GM18951 (cell line): Measurements from ENCODE around the gene IRAK2.
"Not testable (repeated sequence)": the region's sequence is repeated elsewhere in the genome, so short reads cannot be mapped to it uniquely, and the experiment has no call there.

Experiments
- POLR2A ChIP-seq: IDR thresholded peaks from 4 replicates; pipeline ENCODE4 v1.6.1; 2011; ENCODE audit warnings: mild to moderate bottlenecking; ENCODE audit not compliant: insufficient read length, insufficient read depth; ENCODE audit errors: extremely low read depth
- in situ Hi-C: fragments of 300-500 bp; cut with MboI; formaldehyde crosslinking; loops from one replicate; pipeline ENCODE4 v1.12.0; 2022; ENCODE audit warnings: low sequenced_read_pairs, mixed read lengths, inconsistent platforms; ENCODE audit not compliant: unreplicated experiment

The IRAK2 gene

GRCh38 chr3:10269443-10269842 lies 104.7 kb downstream of the IRAK2 start:
- TF ChIP-seq POLR2A: no peak
- in situ Hi-C loops: no loop called here

- in situ Hi-C loops: not testable (repeated sequence)
Observed at GRCh38 chr3:10272476-10272875, 107.8 kb downstream of the IRAK2 start.

GRCh38 chr3:10272977-10273376 lies 108.3 kb downstream of the IRAK2 start:
- in situ Hi-C loops: no loop called here
- TF ChIP-seq POLR2A: no peak

GRCh38 chr3:10273702-10274305 lies 109.1 kb downstream of the IRAK2 start:
- in situ Hi-C loops: no loop called here
- no peak for TF ChIP-seq POLR2A

GRCh38 chr3:10274601-10275000 lies 109.9 kb downstream of the IRAK2 start:
- no peak for TF ChIP-seq POLR2A
- in situ Hi-C loops: no loop called here

GRCh38 chr3:10277115-10277625 lies 112.5 kb downstream of the IRAK2 start:
- in situ Hi-C loops: no loop called here
- TF ChIP-seq POLR2A: no peak

GRCh38 chr3:10278501-10278900 lies 113.8 kb downstream of the IRAK2 start:
- in situ Hi-C loops: no loop called here
- TF ChIP-seq POLR2A: no peak

GRCh38 chr3:10279384-10280176 lies 114.9 kb downstream of the IRAK2 start:
- TF ChIP-seq POLR2A: no peak
- in situ Hi-C loops: no loop called here

- in situ Hi-C loops: no loop called here
- no peak for TF ChIP-seq POLR2A
Observed at GRCh38 chr3:10280177-10280529, 115.4 kb downstream of the IRAK2 start.

GRCh38 chr3:10280571-10280970 lies 115.9 kb downstream of the IRAK2 start:
- in situ Hi-C loops: no loop called here

GRCh38 chr3:10281951-10282350 lies 117.2 kb downstream of the IRAK2 start:
- TF ChIP-seq POLR2A: no peak

More at GRCh38 chr3:10280571-10280970, 115.9 kb downstream of the IRAK2 start:
- TF ChIP-seq POLR2A: no peak

GRCh38 chr3:10283638-10284037 lies 118.9 kb downstream of the IRAK2 start:
- no peak for TF ChIP-seq POLR2A
- in situ Hi-C loops: no loop called here

More at GRCh38 chr3:10281951-10282350, 117.2 kb downstream of the IRAK2 start:
- in situ Hi-C loops: no loop called here

GRCh38 chr3:10284496-10284895 lies 119.8 kb downstream of the IRAK2 start:
- in situ Hi-C loops: no loop called here
- no peak for TF ChIP-seq POLR2A
